ENCODE data around the gene SLC22A2.
"Not testable (repeated sequence)": the region's sequence is repeated elsewhere in the genome, so short reads cannot be mapped to it uniquely, and the experiment has no call there.

DNA sequence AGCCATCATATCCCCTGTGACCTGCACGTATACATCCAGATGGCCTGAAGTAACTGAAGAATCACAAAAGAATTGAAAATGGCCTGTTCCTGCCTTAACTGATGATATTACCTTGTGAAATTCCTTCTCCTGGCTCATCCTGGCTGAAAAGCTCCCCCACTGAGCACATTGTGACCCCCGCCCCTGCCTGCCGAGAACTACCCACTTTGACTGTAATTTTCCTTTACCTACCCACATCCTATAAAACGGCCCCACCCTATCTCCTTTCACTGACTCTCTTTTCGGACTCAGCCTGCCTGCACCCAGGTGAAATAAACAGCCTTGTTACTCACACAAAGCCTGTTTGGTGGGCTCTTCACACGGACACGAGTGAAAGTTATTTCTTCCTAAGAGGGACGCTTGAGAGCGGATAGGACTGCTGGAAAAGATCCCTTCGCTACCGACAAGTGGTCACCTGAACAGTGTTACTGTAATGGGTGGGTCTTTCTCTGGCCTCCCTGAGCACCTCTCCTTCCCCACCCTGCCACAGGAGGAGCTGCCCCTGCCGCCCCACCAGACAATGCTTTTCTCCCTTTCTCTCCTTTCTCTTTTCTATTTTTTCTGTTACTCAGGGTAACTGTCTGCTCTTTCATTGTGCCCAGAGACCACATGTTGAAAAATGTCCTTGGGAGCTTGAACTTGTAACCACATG, 24.5 kb downstream of the SLC22A2 start:
- TF ChIP-seq, protein P1, sequence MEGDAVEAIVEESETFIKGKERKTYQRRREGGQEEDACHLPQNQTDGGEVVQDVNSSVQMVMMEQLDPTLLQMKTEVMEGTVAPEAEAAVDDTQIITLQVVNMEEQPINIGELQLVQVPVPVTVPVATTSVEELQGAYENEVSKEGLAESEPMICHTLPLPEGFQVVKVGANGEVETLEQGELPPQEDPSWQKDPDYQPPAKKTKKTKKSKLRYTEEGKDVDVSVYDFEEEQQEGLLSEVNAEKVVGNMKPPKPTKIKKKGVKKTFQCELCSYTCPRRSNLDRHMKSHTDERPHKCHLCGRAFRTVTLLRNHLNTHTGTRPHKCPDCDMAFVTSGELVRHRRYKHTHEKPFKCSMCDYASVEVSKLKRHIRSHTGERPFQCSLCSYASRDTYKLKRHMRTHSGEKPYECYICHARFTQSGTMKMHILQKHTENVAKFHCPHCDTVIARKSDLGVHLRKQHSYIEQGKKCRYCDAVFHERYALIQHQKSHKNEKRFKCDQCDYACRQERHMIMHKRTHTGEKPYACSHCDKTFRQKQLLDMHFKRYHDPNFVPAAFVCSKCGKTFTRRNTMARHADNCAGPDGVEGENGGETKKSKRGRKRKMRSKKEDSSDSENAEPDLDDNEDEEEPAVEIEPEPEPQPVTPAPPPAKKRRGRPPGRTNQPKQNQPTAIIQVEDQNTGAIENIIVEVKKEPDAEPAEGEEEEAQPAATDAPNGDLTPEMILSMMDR (IDR thresholded peaks at IDR 0.05; ENCODE audit: borderline replicate concordance, extremely low read depth, low read length, poor library complexity, severe bottlenecking) = not testable (repeated sequence)
- not testable (repeated sequence) for TF ChIP-seq EZH2 (IDR thresholded peaks at IDR 0.05; ENCODE audit: borderline replicate concordance, low read depth, low read length, severe bottlenecking)

Measured in DND-41 (cell line).